SK-N-SH (cell line): ENCODE results near the gene AP3S2. TPM values are rescaled to one million over a fixed set of nuclear protein-coding genes. Genes with fewer than 3 reads are reported as not detected.

Experiments
- CTCF ChIA-PET: fragments of 300-600, 350-600 bp; formaldehyde crosslinking; extraction: SDS; loops from one replicate; lab custom pipeline; 2021; lab: Yijun Ruan, JAX
- POLR2A ChIA-PET: fragments of 350-600 bp; sonication (Branson Sonifier 250); formaldehyde crosslinking; extraction: SDS; loops from one replicate; lab custom pipeline; 2020; ENCODE audit warnings: antibody characterized with exemption, inconsistent platforms; lab: Yijun Ruan, JAX
- DNase-seq: peaks from one replicate; pipeline ENCODE4 v3.0.0; 2012
- H2AFZ ChIP-seq: fragments of 200-600 bp; sonication (generic); 2 replicates; pipeline ENCODE4 v1.8.1; 2016; ENCODE audit warnings: antibody characterized with exemption, mild to moderate bottlenecking, low read depth
- H3F3A ChIP-seq: fragments of 200-600 bp; sonication (generic); replicated peaks from 2 replicates; pipeline ENCODE3; 2016; ENCODE audit warnings: antibody characterized with exemption, mild to moderate bottlenecking; ENCODE audit not compliant: insufficient read depth
- H3K27ac ChIP-seq, 2 experiments: fragments of 200-500 bp in 1 of 2; fragments of 200-600 bp in 1 of 2; sonication (Bioruptor generic) in 1 of 2; sonication (generic), shearing (Covaris generic) in 1 of 2; 2 replicates each; pipeline versions ENCODE4 v1.5.1 to v1.6.1; 2014 to 2016; ENCODE audit warnings: low read depth in 2 of 2, inconsistent platforms in 1 of 2, low read length in 1 of 2, mild to moderate bottlenecking in 1 of 2, mixed read lengths in 1 of 2
- H3K27me3 ChIP-seq: fragments of 200-600 bp; sonication (generic), shearing (Covaris generic); 2 replicates; pipeline ENCODE4 v1.6.1; 2016; ENCODE audit warnings: mixed run types; ENCODE audit not compliant: insufficient read depth
- H3K36me3 ChIP-seq, 2 experiments: fragments of 200-500 bp in 1 of 2; fragments of 200-600 bp in 1 of 2; sonication (Bioruptor generic) in 1 of 2; sonication (generic) in 1 of 2; replicated peaks in 1 of 2; 2 replicates each; pipeline versions ENCODE3 to v1.5.1; 2014 to 2016; ENCODE audit warnings: low read length in 1 of 2, mild to moderate bottlenecking in 1 of 2; ENCODE audit not compliant: insufficient read depth in 2 of 2, control insufficient read depth in 1 of 2
- H3K4me1 ChIP-seq, 2 experiments: fragments of 200-500 bp in 1 of 2; fragments of 200-600 bp in 1 of 2; sonication (Bioruptor generic) in 1 of 2; sonication (generic), shearing (Covaris generic) in 1 of 2; 2 replicates each; pipeline versions ENCODE4 v1.5.1 to v1.6.1; 2014 to 2016; ENCODE audit warnings: low read depth in 1 of 2, low read length in 1 of 2, mixed run types in 1 of 2; ENCODE audit not compliant: insufficient read depth in 2 of 2, control insufficient read depth in 1 of 2
- H3K4me2 ChIP-seq: fragments of 200-600 bp; sonication (generic), shearing (Covaris generic); 2 replicates; pipeline ENCODE4 v1.6.1; 2017; ENCODE audit warnings: mixed run types
- H3K4me3 ChIP-seq, 2 experiments: fragments of 200-500 bp in 1 of 2; fragments of 200-600 bp in 1 of 2; sonication (Bioruptor generic) in 1 of 2; sonication (generic), shearing (Covaris generic) in 1 of 2; 2 replicates each; pipeline versions ENCODE4 v1.5.1 to v1.8.1; 2014 to 2016; ENCODE audit warnings: low read depth in 2 of 2, inconsistent platforms in 1 of 2, low read length in 1 of 2, mild to moderate bottlenecking in 1 of 2, mixed read lengths in 1 of 2, moderate library complexity in 1 of 2
- H3K79me2 ChIP-seq: fragments of 200-600 bp; sonication (generic); 2 replicates; pipeline ENCODE4 v1.8.1; 2017; ENCODE audit warnings: mild to moderate bottlenecking; ENCODE audit not compliant: insufficient read depth
- H3K9ac ChIP-seq: fragments of 200-600 bp; sonication (generic); 2 replicates; pipeline ENCODE4 v1.6.1; 2017; ENCODE audit warnings: mixed run types
- H3K9me2 ChIP-seq: fragments of 200-600 bp; sonication (generic); 2 replicates; pipeline ENCODE4 v1.6.1; 2017; ENCODE audit warnings: mixed run types
- H3K9me3 ChIP-seq: fragments of 200-600 bp; sonication (generic); 2 replicates; pipeline ENCODE4 v1.6.1; 2017; ENCODE audit warnings: mixed run types, mild to moderate bottlenecking, moderate library complexity
- H4K20me1 ChIP-seq: fragments of 200-600 bp; sonication (generic); 2 replicates; pipeline ENCODE4 v1.6.1; 2017; ENCODE audit warnings: mild to moderate bottlenecking, mixed run types; ENCODE audit not compliant: insufficient read depth
- CHD2 ChIP-seq: fragments of 150-350 bp; IDR thresholded peaks from 2 replicates; pipeline ENCODE4 v1.6.1; 2018; ENCODE audit warnings: low read length; ENCODE audit not compliant: partially characterized antibody
- ELF1 ChIP-seq: IDR thresholded peaks from 2 replicates; pipeline ENCODE4 v1.4.0; 2012
- EZH2phosphoT487 ChIP-seq: fragments of 200-600 bp; sonication (generic); IDR thresholded peaks from 2 replicates; pipeline ENCODE4 v1.6.1; 2017; ENCODE audit warnings: low read depth, mixed run types, mild to moderate bottlenecking, antibody characterized with exemption, moderate library complexity, borderline replicate concordance
- FOSL2 ChIP-seq: IDR thresholded peaks from 2 replicates; pipeline ENCODE4 v1.4.0; 2012; ENCODE audit warnings: low read depth, mild to moderate bottlenecking, moderate library complexity, borderline replicate concordance
- FOXM1 ChIP-seq: IDR thresholded peaks from 2 replicates; pipeline ENCODE4 v1.4.0; 2012; ENCODE audit warnings: low read depth, mild to moderate bottlenecking
- GATA2 ChIP-seq: sonication (generic); formaldehyde crosslinking; IDR thresholded peaks from 2 replicates; pipeline ENCODE4 v1.5.0; 2020; ENCODE audit warnings: mild to moderate bottlenecking, missing genetic modification reagents
- MAX ChIP-seq: IDR thresholded peaks from 2 replicates; pipeline ENCODE4 v1.4.0; 2012; ENCODE audit warnings: low read depth
- MXI1 ChIP-seq: IDR thresholded peaks from 2 replicates; pipeline ENCODE4 v1.6.1; 2012; ENCODE audit warnings: mild to moderate bottlenecking, low read depth, low read length, improper control_type of control experiment
- NFIC ChIP-seq: IDR thresholded peaks from 2 replicates; pipeline ENCODE4 v1.4.0; 2012; ENCODE audit warnings: borderline replicate concordance
- NRF1 ChIP-seq: IDR thresholded peaks from 2 replicates; pipeline ENCODE4 v1.6.1; 2012; ENCODE audit warnings: low read depth, mild to moderate bottlenecking, low read length
- RCOR1 ChIP-seq: fragments of 150-350 bp; IDR thresholded peaks from 2 replicates; pipeline ENCODE4 v1.6.1; 2017; ENCODE audit warnings: antibody characterized with exemption, low read length
- TCF12 ChIP-seq: IDR thresholded peaks from 2 replicates; pipeline ENCODE4 v1.4.0; 2012
- USF1 ChIP-seq: IDR thresholded peaks from 2 replicates; pipeline ENCODE4 v1.4.0; 2012; ENCODE audit warnings: low read depth, borderline replicate concordance
- USF2 ChIP-seq: fragments of 150-350 bp; IDR thresholded peaks from 2 replicates; pipeline ENCODE4 v1.6.1; 2017; ENCODE audit warnings: antibody characterized with exemption, low read length, low read depth, borderline replicate concordance
- WGBS: methylation state at CpG from one replicate; pipeline ENCODE4 v1.1.6; 2017; ENCODE audit warnings: low lambda C conversion rate; 5-methylcytosine and 5-hydroxymethylcytosine counted together
- polyA plus RNA-seq, 3 experiments: library from polyadenylated mRNA; depleted of rRNA; stranded (reverse); fragments of >200 nt; gene quantifications; 2 replicates each; pipeline ENCODE4 v1.2.3, GENCODE V29; 2012

The AP3S2 gene
- polyA plus RNA-seq, 1 of the 3 experiments (the other 2 are of a cell fraction) = 11.9 TPM

DNA sequence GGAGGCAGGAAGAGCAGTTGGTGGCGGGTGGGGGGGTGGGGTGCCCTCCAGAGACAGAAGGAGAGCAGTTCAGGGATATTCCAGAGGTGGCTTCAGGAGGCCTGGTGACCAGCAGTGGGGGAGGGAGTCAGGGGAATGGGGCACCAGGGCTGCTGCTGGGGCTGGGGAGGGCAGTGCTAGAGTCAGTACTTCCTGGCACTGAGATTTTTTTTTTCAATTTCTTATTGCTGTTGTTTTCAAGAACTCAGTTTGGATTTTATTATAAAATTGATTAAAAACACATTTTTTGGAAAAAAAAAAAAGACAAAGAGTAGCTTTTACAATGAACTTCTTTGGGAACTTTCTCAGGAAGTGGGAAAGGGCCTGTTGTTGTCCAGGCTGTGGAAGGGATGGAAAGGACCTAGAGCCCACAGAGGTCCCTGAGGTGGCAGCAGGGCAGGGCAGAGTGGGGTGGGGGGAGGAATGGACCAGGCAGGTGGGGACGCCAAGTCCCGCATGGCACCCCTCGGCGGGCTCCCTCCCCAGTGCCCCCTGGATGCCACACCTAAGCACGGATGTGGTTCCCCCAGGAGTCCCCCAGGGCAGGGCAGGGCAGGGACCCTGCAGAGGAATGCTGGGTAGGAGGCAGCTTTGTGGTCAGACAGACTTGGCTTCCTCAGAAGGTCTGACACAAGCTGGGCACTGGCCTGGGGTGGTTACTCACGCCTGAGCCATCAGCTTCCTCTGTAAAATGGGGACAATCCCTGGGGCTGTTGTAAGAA, 70.7 kb downstream of the AP3S2 start:
- Histone ChIP-seq H3K79me2 (no peaks in the 10 kb centered on the region), H3K9me2 (no peaks in the 10 kb centered on the region), H3K4me2 (peak overlapping the region; percentile 62; the same call in 1 of the 2 replicates), H3K27ac (peak overlapping the region; percentile 35 to 58; a peak in 3 of 4 replicates), H3K9me3 (no peaks in the 10 kb centered on the region), H3K4me3 (no peak overlapping the region), H3K27me3 (no peaks in the 10 kb centered on the region), H4K20me1 (no peaks in the 10 kb centered on the region), H3F3A (peaks cover 6% of the 10 kb centered on the region), H3K36me3 (no peaks in the 10 kb centered on the region), H2AFZ (peak overlapping the region; percentile 56; the same call in 1 of the 2 replicates), H3K4me1 (peaks cover 8 to 10% of the 10 kb centered on the region in 2 experiments; a peak in 3 of 4 replicates), H3K9ac (no peak overlapping the region)
- CTCF ChIA-PET = interaction anchor here (1.0 to 1.3 kb wide), 3 partner anchors 24 to 83 kb away, joined by 3 to 4 read pairs (median 3); no protein-coding TSS in a partner anchor
- TF ChIP-seq FOSL2 = peak; percentile 18; the same call in 1 of the 2 replicates
- peak; percentile 46; the same call in 1 of the 2 replicates for TF ChIP-seq NFIC
- TF ChIP-seq NRF1 = no peak
- WGBS = 62% methylated on average over 3 of the region's 7 CpGs
- POLR2A ChIA-PET = no interaction called here
- DNase-seq = peak; percentile 74

GRCh38 chr15:89822611-89822950, 71.2 kb downstream of the AP3S2 start:
- Histone ChIP-seq H3K9ac (no peak overlapping the region), H3K4me2 (no peak overlapping the region), H3K4me1 (peaks cover 8 to 10% of the 10 kb centered on the region in 2 experiments; a peak in 3 of 4 replicates), H3K4me3 (no peak overlapping the region), H2AFZ (no peak overlapping the region), H3K36me3 (no peaks in the 10 kb centered on the region), H3K9me3 (no peaks in the 10 kb centered on the region), H3K27me3 (no peaks in the 10 kb centered on the region), H3K27ac (no peak overlapping the region), H3K79me2 (no peaks in the 10 kb centered on the region), H4K20me1 (no peaks in the 10 kb centered on the region), H3K9me2 (no peaks in the 10 kb centered on the region), H3F3A (peaks cover 6% of the 10 kb centered on the region)
- no peak for DNase-seq
- ChIA-PET CTCF (interaction anchor here (1.3 kb wide), 1 partner anchor 82 kb away, joined by 3 read pairs; no protein-coding TSS in a partner anchor), POLR2A (no interaction called here)
- 93% methylated on average over 5 of the region's 5 CpGs for WGBS
- TF ChIP-seq RCOR1 (no peak), FOXM1 (no peak), MAX (no peak), USF2 (no peak), CHD2 (no peak), FOSL2 (no peak), TCF12 (no peak), USF1 (no peak), GATA2 (CRISPR knock-in tag) (no peak), MXI1 (no peak), ELF1 (no peak), EZH2phosphoT487 (no peak)
